Stimulated activated CD8-positive, alpha-beta memory T cell treated with anti-CD3 and anti-CD28 coated beads, Interleukin-4, amount 100 ng/mL, for 4 hours (primary cell): ENCODE data around the gene AK3.

Experiments
- DNase-seq, 2 donors: peaks; one replicate each; pipeline ENCODE4 v3.0.0-alpha.2; 2020; ENCODE audit warnings: low read depth in 2 of 2, low spot score in 1 of 2

The AK3 gene

GRCh38 chr9:4706971-4707622, 33.9 kb downstream of the AK3 start:
- DNase-seq: no peak

- no peak for DNase-seq
Observed at GRCh38 chr9:4706021-4706420, 35.0 kb downstream of the AK3 start.

GRCh38 chr9:4704129-4704528, 36.9 kb downstream of the AK3 start:
- DNase-seq: no peak

DNA sequence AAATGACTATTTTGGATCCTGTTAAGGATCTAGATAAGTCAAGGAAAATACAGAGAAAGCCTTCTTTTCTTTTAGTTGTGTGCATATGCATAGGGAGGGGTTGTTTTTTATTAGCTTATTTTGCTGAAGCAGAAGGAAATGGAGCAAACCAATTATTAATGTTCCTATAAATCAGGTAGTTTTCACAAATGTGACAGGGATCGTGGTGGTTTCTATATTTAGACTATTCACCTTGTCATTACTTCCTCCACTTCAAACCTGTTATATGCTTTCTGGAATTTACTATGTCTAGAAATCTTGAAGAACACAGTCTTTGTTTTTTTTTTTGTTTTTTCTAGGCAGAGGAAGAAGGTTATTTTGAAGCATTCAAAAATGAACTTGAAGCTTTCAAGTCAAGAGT, 39.5 kb downstream of the AK3 start:
- no peak for DNase-seq

GRCh38 chr9:4700932-4701331, 40.1 kb downstream of the AK3 start:
- DNase-seq: no peak

DNA sequence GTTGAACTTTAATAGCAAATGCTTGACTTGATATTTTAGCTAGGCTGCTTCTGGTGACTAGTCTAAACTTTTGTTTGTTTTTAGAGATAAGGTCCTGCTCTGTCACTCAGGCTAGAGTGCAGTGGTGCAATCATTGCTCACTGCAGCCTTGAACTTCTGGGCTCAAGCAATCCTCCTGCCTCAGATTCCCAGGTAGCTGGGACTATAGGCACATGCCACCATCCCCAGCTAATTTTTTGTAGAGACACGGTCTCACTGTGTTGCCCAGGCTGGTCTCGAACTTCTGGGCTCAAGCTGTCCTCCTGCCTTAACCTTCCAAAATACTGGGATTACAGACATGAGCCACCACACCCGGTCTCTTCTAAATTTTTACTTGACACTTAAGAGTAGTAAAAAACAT, 40.9 kb downstream of the AK3 start:
- no peak for DNase-seq

DNA sequence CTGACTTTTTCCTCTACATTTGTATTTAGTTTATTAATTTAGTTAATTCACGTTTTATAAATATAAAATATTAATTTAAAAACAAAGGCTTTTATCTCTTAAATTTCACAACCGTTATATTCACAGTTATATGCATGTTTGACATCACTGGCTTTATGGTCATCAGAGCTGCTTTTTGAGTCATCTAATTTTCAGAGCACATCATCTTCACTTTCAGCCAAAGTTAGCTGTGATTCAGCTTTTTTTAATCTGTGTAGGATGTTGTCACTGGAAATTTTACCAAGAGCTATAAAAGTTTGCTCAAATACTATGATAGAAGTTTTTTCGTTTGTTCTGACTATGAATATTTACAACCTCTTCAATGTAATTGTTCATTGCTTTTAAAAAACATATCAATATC, 49.2 kb downstream of the AK3 start:
- no peak for DNase-seq

- DNase-seq: no peak
Observed at GRCh38 chr9:4690144-4690543, 50.9 kb downstream of the AK3 start.

DNA sequence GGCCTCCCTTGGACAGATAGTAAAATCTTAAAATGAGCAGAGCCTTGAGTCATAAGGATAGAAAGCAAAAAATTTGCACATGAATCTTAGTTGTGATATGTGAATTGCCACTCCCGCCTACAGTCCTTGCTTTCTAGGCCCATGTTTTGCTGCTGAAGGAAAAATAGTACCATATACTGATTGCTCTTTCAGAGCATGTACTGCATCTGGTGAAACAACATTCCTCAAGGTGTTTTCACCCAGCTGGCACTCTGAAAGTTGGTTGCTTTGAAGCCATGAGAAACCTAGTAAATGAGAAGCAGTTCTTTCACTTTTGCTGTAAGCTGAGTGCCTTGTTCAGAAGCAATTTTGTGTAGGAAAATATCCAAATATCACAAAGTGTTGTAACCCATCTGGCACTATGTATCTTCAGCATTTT, 51.3 kb downstream of the AK3 start:
- no peak for DNase-seq

GRCh38 chr9:4689021-4689420, 52.0 kb downstream of the AK3 start:
- no peak for DNase-seq

DNA sequence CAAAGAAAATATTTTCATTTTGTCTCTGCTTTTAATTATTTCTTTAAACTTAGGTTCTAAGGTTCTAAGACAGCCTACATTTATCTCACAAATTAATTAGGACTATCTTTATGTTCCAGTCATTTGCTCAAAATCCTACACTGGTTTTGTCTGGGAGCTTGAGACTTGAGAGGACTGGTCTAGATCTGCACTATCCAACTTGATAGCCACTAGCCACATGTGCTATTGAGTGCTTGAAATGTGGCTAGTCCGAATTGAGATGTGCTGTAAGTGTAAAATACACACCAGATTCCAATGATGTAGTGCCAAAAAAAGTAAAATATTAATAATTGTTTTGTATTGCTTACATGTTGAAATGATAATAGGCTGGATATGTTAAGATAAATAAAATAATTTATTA, 54.4 kb downstream of the AK3 start:
- no peak for DNase-seq

GRCh38 chr9:4686112-4686511, 54.9 kb downstream of the AK3 start:
- no peak for DNase-seq

- no peak for DNase-seq
Observed at GRCh38 chr9:4684820-4685219, 56.2 kb downstream of the AK3 start.

DNA sequence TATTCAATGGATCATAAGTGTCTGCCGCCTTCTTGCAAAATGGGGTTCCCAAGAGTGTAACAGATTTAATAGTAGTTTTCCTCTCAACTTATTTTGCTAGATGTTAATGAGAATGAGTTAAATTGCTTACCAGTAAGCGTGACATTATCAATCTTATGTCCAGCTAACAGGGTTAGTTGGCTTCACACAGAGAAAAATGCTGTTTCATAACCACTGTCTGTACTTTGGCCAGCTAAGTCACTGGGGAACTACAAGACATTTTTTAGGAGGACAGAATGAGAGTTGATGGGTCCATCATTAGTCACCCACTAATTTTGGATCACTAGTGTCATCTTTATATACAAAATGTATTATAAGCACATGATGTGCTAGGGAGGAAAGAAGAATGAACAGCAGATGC, 60.3 kb downstream of the AK3 start:
- no peak for DNase-seq

- DNase-seq: no peak
Observed at GRCh38 chr9:4680173-4680525, 60.9 kb downstream of the AK3 start.

DNA sequence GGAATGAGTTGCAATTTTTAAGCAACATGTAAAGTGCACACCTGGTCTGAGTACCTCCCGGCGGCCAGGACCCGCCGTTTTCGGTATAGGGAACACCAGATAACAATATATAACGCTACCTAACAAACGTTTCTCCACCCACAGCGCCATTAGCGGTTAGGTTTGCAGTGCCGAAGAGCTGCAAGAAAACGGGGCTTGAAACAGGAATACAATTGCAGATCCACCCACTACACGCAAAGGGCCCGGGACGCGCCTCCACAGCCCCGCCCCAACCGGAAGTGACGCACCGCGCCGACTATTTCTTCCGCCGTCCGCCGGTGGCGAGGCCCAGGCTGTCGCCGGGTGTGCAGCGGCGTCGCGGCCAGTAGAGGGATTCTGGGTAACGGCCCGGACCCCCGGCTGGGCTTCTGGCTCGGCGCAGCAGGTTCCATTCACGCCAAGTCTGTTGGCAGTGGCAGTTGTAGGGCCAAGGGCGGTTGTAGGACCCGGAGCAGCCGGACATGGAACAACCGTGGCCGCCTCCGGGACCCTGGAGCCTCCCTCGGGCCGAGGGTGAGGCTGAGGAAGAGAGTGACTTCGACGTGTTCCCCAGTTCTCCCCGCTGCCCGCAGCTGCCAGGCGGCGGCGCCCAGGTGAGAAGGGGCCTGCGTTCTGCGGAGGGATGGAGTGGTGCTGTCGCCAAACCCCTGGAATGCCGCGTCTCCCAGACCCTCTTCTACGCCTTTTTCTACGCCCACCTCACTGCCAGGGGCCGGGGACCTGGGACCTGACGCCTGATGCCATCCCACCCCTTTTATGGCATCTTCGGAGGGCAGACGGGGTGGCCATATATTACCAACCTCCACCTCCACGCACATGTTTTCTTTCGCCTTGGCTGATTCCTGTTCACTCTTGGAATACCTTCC, 61.5 kb downstream of the AK3 start, which contains the start of gene CDC37L1:
Gene CDC37L1 (plus strand): TSS at position 302 of the 905 bp plus-strand sequence. CDS start 199 bp downstream, at position 501.
- peak; percentile 96 to 99 for DNase-seq

GRCh38 chr9:4678679-4679267, 62.2 kb downstream of the AK3 start:
- DNase-seq: no peak

DNA sequence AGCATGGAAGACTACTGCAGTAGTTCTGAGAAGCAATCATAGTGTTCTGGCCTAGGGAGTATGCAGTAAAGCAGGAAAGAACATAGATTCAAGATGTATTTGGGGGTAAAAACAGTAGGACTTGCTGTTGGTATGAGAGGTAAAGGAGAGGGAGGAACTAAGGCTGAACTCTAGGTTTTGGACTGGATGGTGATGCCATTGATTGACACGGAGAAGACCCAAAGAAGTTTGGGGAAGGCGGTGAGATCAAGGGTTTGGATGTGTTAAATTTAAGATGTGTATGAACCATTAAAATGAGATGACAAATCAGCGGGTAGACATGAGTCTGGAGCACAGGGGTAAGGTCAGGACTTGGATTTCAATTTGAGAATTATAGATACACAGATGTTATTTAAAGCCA, 63.6 kb downstream of the AK3 start:
- DNase-seq: no peak

DNA sequence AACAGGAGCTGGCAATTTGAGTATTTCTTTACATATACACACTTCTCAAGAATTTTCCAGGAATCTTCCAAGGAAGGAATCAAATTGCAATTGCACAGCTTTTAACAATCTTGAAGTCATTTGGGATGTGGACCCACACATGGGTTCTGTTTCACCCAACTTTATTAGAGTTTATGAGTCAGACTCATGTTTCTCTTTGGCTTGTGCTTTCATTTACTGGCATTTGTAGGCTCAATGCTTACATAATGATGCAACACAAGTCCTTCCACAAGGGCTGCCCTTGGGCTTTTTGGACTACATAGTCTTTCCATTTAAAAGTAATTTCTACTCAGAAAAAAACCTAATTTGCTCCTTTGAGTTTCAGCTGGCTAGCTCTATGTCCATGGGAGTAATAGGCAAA, 66.2 kb downstream of the AK3 start:
- no peak for DNase-seq

DNA sequence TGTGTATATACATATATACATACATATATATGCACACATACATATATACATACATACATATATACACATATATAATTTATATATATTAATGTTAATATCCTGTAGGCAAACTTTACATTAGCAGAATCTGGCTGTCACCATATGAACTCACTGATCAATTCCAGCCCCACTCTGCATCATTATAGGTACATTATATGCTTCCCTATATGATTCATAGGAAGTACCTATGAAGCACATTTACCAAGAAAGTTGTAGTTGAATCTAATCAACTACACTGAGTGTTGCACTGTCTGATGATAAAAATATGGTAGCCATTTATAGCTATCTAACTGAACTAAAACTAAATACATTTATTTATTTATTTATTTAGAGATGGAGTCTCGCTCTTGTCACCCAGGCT, 69.3 kb downstream of the AK3 start:
- no peak for DNase-seq

GRCh38 chr9:4670591-4670990, 70.4 kb downstream of the AK3 start:
- DNase-seq: no peak

GRCh38 chr9:4669890-4670289, 71.1 kb downstream of the AK3 start:
- DNase-seq: no peak
